Measurements from ENCODE around the gene COX19.
A peak's percentile ranks its signal among the peaks of the same experiment; 100 is the strongest.

Gene COX19

GRCh38 chr7:939843-940242, 35.5 kb downstream of the COX19 start:
- ChIA-PET POLR2A (no interaction called here), CTCF (interaction anchor here (1.1 to 1.9 kb wide), 2 partner anchors 10 to 16 kb away, joined by 3 to 4 read pairs; no protein-coding TSS in a partner anchor)
- Histone ChIP-seq H3K27me3 (replicated peaks in 2 of 5; ENCODE audit: control insufficient read depth in 4 of 5, insufficient read depth in 5 of 5, low read length in 4 of 5) (peaks cover 0 to 3% (median 0%) of the 10 kb centered on the region in 5 experiments), H3K36me3 (ENCODE audit: control insufficient read depth in 4 of 4, insufficient read depth in 4 of 4, low read length in 3 of 4) (no peaks in the 10 kb centered on the region), H3K4me3 (ENCODE audit: control insufficient read depth in 1 of 7, extremely low read depth in 1 of 7, insufficient read depth in 4 of 7, low read depth in 2 of 7, low read length in 6 of 7) (no peak overlapping the region), H3K4me1 (ENCODE audit: control extremely low read depth in 1 of 4, control insufficient read depth in 4 of 4, insufficient read depth in 4 of 4, low read length in 3 of 4) (peaks cover 0 to 2% (median 0%) of the 10 kb centered on the region in 4 experiments), H3K27ac (ENCODE audit: insufficient read depth in 1 of 2, low read depth in 1 of 2, low read length in 2 of 2, poor library complexity in 1 of 2, severe bottlenecking in 2 of 2) (no peak overlapping the region), H3K9me3 (ENCODE audit: control extremely low read depth in 1 of 5, control insufficient read depth in 4 of 5, insufficient read depth in 2 of 5, low read depth in 1 of 5, low read length in 4 of 5) (peaks cover 0 to 17% (median 4%) of the 10 kb centered on the region in 5 experiments)
- WGBS (ENCODE audit: insufficient coverage) = 100% methylated on average over 2 of the region's 4 CpGs
- no peak for DNase-seq

GRCh38 chr7:938546-939185, 36.7 kb downstream of the COX19 start:
- POLR2A ChIA-PET = no interaction called here
- 94% methylated on average over 26 of the region's 27 CpGs for WGBS (ENCODE audit: insufficient coverage)
- Histone ChIP-seq H3K4me3 (ENCODE audit: control insufficient read depth in 1 of 7, extremely low read depth in 1 of 7, insufficient read depth in 4 of 7, low read depth in 2 of 7, low read length in 6 of 7) (no peak overlapping the region), H3K36me3 (ENCODE audit: control insufficient read depth in 4 of 4, insufficient read depth in 4 of 4, low read length in 3 of 4) (peaks cover 0 to 3% (median 0%) of the 10 kb centered on the region in 4 experiments), H3K4me1 (ENCODE audit: control extremely low read depth in 1 of 4, control insufficient read depth in 4 of 4, insufficient read depth in 4 of 4, low read length in 3 of 4) (peaks cover 0 to 2% (median 0%) of the 10 kb centered on the region in 4 experiments), H3K27ac (ENCODE audit: insufficient read depth in 1 of 2, low read depth in 1 of 2, low read length in 2 of 2, poor library complexity in 1 of 2, severe bottlenecking in 2 of 2) (no peak overlapping the region), H3K9me3 (ENCODE audit: control extremely low read depth in 1 of 5, control insufficient read depth in 4 of 5, insufficient read depth in 2 of 5, low read depth in 1 of 5, low read length in 4 of 5) (peaks cover 0 to 17% (median 4%) of the 10 kb centered on the region in 5 experiments), H3K27me3 (replicated peaks in 2 of 5; ENCODE audit: control insufficient read depth in 4 of 5, insufficient read depth in 5 of 5, low read length in 4 of 5) (peaks cover 0 to 3% (median 0%) of the 10 kb centered on the region in 5 experiments)
- no peak for DNase-seq
- CTCF ChIA-PET = interaction anchor here (0.6 kb wide), 1 partner anchor 15 kb away, joined by 3 read pairs; no protein-coding TSS in a partner anchor

DNA sequence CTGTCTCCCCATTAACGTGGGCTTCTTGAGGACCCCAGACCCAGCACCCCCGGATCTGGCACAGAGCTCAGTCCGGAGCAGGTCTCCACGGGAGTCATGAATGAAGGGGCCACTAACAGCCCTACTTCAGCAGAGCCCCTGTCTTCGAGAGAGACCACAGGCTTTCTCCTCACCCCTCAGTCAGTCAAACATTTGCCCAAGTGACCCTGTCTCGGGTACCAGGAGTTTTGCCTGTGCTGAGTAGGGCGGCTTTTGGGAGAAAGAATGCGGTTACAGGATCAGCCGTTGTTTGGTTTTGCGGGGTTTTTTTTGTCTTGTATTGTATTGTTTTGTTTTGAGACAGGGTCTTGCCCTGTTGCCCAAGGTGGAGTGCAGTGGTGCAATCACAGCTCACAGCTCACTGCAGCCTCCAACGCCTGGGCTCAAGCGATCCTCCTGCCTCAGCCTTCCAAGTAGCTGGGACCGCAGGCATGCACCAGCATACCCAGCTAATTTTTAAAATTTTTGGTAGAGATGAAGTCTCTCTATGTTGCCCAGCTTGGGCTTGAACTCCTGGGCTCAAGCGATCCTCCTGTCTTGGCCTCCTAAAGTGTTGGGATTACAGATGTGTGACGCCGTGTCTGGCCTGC, 37.4 kb downstream of the COX19 start:
- no peak overlapping the region for H3K27ac ChIP-seq (ENCODE audit: insufficient read depth in 1 of 2, low read depth in 1 of 2, low read length in 2 of 2, poor library complexity in 1 of 2, severe bottlenecking in 2 of 2)
- WGBS (ENCODE audit: insufficient coverage) = 98% methylated on average over 11 of the region's 16 CpGs
- ChIA-PET CTCF (interaction anchor here (0.6 kb wide), 1 partner anchor 15 kb away, joined by 3 read pairs; no protein-coding TSS in a partner anchor), POLR2A (no interaction called here)
- H3K9me3 ChIP-seq (ENCODE audit: control extremely low read depth in 1 of 5, control insufficient read depth in 4 of 5, insufficient read depth in 2 of 5, low read depth in 1 of 5, low read length in 4 of 5) = peaks cover 0 to 17% (median 4%) of the 10 kb centered on the region in 5 experiments
- no peak overlapping the region for H3K4me3 ChIP-seq (ENCODE audit: control insufficient read depth in 1 of 7, extremely low read depth in 1 of 7, insufficient read depth in 4 of 7, low read depth in 2 of 7, low read length in 6 of 7)
- peak in 1 of 3 donors; percentile 15 for DNase-seq
- H3K36me3 ChIP-seq (ENCODE audit: control insufficient read depth in 4 of 4, insufficient read depth in 4 of 4, low read length in 3 of 4) = peaks cover 0 to 3% (median 0%) of the 10 kb centered on the region in 4 experiments
- H3K4me1 ChIP-seq (ENCODE audit: control extremely low read depth in 1 of 4, control insufficient read depth in 4 of 4, insufficient read depth in 4 of 4, low read length in 3 of 4) = peaks cover 0 to 2% (median 0%) of the 10 kb centered on the region in 4 experiments
- peaks cover 0 to 3% (median 0%) of the 10 kb centered on the region in 5 experiments for H3K27me3 ChIP-seq (replicated peaks in 2 of 5; ENCODE audit: control insufficient read depth in 4 of 5, insufficient read depth in 5 of 5, low read length in 4 of 5)

DNA sequence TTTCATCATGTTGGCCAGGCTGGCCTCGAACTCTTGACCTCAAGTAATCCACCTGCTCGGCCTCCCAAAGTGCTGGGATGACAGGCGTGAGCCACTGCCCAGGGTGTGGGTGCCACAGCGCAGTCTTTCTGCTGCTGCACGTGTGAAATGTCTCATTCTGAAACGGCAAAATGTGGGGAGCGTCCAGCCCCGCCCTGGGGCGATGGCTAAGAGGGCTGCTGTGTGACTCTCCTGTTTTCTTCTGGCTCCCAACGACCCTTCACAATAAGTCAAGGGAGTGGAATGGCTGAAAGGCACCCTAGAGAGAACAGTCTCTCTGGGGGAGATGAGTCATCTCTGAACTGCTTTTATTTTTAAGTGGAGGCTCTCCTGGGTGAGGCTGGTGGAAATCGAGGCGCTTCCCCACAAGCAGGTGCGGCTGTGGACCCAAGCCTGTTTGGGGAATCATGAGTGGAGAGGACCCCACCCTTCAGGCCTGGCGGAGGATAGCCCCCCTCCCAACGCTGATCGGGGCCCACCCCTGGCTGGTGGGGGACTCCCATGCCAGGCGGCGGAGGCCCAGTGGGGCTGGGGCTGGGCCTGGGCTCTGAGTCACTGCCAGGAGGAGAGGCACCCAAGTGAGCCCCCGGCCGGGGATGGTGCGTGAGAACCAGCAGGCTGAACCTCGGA, 38.8 kb downstream of the COX19 start:
- Histone ChIP-seq H3K4me3 (ENCODE audit: control insufficient read depth in 1 of 7, extremely low read depth in 1 of 7, insufficient read depth in 4 of 7, low read depth in 2 of 7, low read length in 6 of 7) (no peak overlapping the region), H3K27ac (ENCODE audit: insufficient read depth in 1 of 2, low read depth in 1 of 2, low read length in 2 of 2, poor library complexity in 1 of 2, severe bottlenecking in 2 of 2) (no peak overlapping the region), H3K27me3 (replicated peaks in 2 of 5; ENCODE audit: control insufficient read depth in 4 of 5, insufficient read depth in 5 of 5, low read length in 4 of 5) (no peaks in the 10 kb centered on the region), H3K36me3 (ENCODE audit: control insufficient read depth in 4 of 4, insufficient read depth in 4 of 4, low read length in 3 of 4) (peaks cover 0 to 7% (median 0%) of the 10 kb centered on the region in 4 experiments), H3K9me3 (ENCODE audit: control extremely low read depth in 1 of 5, control insufficient read depth in 4 of 5, insufficient read depth in 2 of 5, low read depth in 1 of 5, low read length in 4 of 5) (peaks cover 0 to 12% (median 4%) of the 10 kb centered on the region in 5 experiments), H3K4me1 (ENCODE audit: control extremely low read depth in 1 of 4, control insufficient read depth in 4 of 4, insufficient read depth in 4 of 4, low read length in 3 of 4) (peaks cover 0 to 2% (median 0%) of the 10 kb centered on the region in 4 experiments)
- ChIA-PET CTCF (no interaction called here), POLR2A (no interaction called here)
- WGBS (ENCODE audit: insufficient coverage) = 97% methylated on average over 18 of the region's 22 CpGs
- DNase-seq = peak in 2 of 3 donors; percentile 36 to 54

DNA sequence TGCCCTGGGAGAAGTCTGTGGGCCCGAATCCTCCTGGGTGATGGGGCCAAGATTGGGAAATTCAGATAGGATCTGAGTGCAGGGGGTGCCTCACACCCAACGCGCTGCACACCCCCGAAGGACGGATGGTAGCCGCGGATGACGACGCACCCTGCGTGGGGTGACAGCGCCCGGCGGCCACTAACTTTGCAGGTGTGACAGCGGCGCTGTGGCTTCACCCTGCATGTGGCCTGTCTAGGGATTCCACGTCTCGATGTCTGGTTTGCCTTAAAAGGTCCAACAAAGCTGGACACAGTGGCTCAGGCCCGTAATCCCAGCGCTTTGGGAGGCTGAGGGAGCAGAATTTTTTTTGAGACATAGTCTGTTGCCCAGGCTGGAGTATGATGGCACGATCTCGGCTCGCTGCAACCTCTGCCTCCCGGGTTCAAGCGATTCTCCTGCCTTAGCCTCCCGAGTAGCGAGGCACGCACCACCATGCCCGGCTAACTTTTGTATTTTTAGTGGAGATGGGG, 39.4 kb downstream of the COX19 start:
- Histone ChIP-seq H3K27me3 (replicated peaks in 2 of 5; ENCODE audit: control insufficient read depth in 4 of 5, insufficient read depth in 5 of 5, low read length in 4 of 5) (no peaks in the 10 kb centered on the region), H3K9me3 (ENCODE audit: control extremely low read depth in 1 of 5, control insufficient read depth in 4 of 5, insufficient read depth in 2 of 5, low read depth in 1 of 5, low read length in 4 of 5) (peaks cover 0 to 9% (median 4%) of the 10 kb centered on the region in 5 experiments), H3K36me3 (ENCODE audit: control insufficient read depth in 4 of 4, insufficient read depth in 4 of 4, low read length in 3 of 4) (peaks cover 0 to 7% (median 0%) of the 10 kb centered on the region in 4 experiments), H3K27ac (ENCODE audit: insufficient read depth in 1 of 2, low read depth in 1 of 2, low read length in 2 of 2, poor library complexity in 1 of 2, severe bottlenecking in 2 of 2) (no peak overlapping the region), H3K4me1 (ENCODE audit: control extremely low read depth in 1 of 4, control insufficient read depth in 4 of 4, insufficient read depth in 4 of 4, low read length in 3 of 4) (peaks cover 0 to under 1% (median 0%) of the 10 kb centered on the region in 4 experiments), H3K4me3 (ENCODE audit: control insufficient read depth in 1 of 7, extremely low read depth in 1 of 7, insufficient read depth in 4 of 7, low read depth in 2 of 7, low read length in 6 of 7) (no peak overlapping the region)
- POLR2A ChIA-PET = no interaction called here
- 98% methylated on average over 26 of the region's 28 CpGs for WGBS (ENCODE audit: insufficient coverage)
- no peak for DNase-seq
- CTCF ChIA-PET = no interaction called here

- DNase-seq = no peak
- H3K4me1 ChIP-seq (ENCODE audit: control extremely low read depth in 1 of 4, control insufficient read depth in 4 of 4, insufficient read depth in 4 of 4, low read length in 3 of 4) = no peaks in the 10 kb centered on the region
- POLR2A ChIA-PET = no interaction called here
- CTCF ChIA-PET = no interaction called here
- 98% methylated on average over 35 of the region's 46 CpGs for WGBS (ENCODE audit: insufficient coverage)
- H3K9me3 ChIP-seq (ENCODE audit: control extremely low read depth in 1 of 5, control insufficient read depth in 4 of 5, insufficient read depth in 2 of 5, low read depth in 1 of 5, low read length in 4 of 5) = peaks cover 0 to 5% (median under 1%) of the 10 kb centered on the region in 5 experiments
- peaks cover 0 to 7% (median 0%) of the 10 kb centered on the region in 4 experiments for H3K36me3 ChIP-seq (ENCODE audit: control insufficient read depth in 4 of 4, insufficient read depth in 4 of 4, low read length in 3 of 4)
- no peak overlapping the region for H3K27ac ChIP-seq (ENCODE audit: insufficient read depth in 1 of 2, low read depth in 1 of 2, low read length in 2 of 2, poor library complexity in 1 of 2, severe bottlenecking in 2 of 2)
- H3K4me3 ChIP-seq (ENCODE audit: control insufficient read depth in 1 of 7, extremely low read depth in 1 of 7, insufficient read depth in 4 of 7, low read depth in 2 of 7, low read length in 6 of 7) = no peak overlapping the region
- H3K27me3 ChIP-seq (replicated peaks in 2 of 5; ENCODE audit: control insufficient read depth in 4 of 5, insufficient read depth in 5 of 5, low read length in 4 of 5) = no peaks in the 10 kb centered on the region
Measured at GRCh38 chr7:935164-935873, 40.0 kb downstream of the COX19 start.

All from common myeloid progenitor, CD34-positive (primary cell).